ENCODE data around the gene NOC2L. TPM values are rescaled to one million over a fixed set of nuclear protein-coding genes. Genes with fewer than 3 reads are reported as not detected.

The NOC2L gene
- 70.2 and 71.9 TPM in 2 replicates for total RNA-seq
- polyA plus RNA-seq (2012) = 54.9 TPM

DNA sequence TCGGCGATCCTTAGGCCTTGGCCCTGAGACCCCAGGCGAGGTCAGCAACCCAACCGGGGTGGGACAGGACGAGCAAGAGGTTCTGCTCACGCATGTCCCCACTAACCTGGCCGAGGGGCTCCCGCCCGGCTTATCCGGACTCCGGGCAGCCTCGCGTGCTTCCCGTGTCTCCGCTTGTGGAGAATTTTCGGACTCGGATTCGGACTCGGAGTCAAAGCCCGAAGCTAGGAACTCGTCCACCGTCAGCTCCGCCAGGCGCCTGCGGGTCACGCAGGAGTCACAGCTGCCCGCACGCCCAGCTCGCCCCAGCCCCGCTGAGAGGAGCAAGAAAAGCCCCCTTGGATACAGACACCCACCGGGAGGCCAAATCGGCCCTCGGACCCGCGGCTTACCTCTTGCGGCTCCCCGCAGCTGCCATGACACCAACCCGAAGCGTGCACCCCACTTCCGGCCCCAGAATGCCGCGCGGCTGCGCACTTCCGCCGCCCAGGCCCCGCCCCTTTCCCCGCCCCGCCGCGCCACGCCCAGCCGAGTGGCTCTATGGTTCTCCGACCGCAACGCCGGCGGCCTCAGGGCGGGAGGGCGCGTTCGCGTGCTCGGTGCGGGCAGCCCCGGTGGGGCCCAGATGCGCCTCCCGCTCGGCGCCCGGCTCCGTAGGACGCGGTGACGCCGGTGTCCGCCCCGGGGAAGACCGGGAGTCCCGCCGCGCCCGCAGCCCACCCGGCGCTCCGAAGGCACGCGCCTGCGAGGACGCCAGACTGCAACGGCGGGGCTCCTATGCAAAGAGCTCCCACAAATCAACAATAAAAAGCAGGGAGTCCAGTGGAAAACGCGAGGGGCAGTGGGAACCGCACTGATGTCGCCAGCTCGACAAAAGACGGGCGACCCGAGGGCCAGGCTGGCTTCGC, at the start of gene NOC2L:
Gene NOC2L (minus strand): TSS at position 434 of the 908 bp plus-strand sequence. CDS start 16 bp downstream, at position 418.
- peak; percentile 90 for DNase-seq (ENCODE audit: low read depth)

GRCh38 chr1:1006305-1007159, 47.5 kb upstream of the NOC2L start:
- DNase-seq (ENCODE audit: low read depth) = no peak

DNA sequence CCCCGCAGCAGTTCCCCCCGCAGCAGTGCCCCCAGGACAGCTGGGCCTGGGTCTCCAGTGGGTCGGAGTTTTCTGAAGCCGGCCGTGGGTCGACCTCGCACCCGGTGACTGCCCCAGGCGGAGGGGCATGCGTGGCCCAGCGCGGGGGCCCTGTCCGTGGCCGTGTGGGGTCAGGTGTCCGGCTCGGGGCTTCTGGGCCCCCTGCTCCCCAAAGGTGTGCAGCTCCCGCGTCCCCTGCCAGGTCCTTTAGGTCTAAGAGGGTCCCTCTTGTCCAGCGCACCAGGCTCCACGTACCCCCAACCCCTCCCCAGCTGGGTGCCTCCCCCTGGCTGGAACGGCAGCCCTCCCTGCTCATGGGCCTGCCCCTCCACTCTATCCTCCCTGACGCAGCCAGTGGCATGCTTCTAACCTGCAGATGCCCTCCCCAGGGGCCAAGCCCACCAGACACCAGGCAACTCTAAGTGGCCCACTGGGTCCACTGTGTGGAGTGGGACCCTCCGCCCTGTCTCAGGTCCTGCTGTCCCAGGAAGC, 46.8 kb upstream of the NOC2L start:
- DNase-seq (ENCODE audit: low read depth) = no peak

DNA sequence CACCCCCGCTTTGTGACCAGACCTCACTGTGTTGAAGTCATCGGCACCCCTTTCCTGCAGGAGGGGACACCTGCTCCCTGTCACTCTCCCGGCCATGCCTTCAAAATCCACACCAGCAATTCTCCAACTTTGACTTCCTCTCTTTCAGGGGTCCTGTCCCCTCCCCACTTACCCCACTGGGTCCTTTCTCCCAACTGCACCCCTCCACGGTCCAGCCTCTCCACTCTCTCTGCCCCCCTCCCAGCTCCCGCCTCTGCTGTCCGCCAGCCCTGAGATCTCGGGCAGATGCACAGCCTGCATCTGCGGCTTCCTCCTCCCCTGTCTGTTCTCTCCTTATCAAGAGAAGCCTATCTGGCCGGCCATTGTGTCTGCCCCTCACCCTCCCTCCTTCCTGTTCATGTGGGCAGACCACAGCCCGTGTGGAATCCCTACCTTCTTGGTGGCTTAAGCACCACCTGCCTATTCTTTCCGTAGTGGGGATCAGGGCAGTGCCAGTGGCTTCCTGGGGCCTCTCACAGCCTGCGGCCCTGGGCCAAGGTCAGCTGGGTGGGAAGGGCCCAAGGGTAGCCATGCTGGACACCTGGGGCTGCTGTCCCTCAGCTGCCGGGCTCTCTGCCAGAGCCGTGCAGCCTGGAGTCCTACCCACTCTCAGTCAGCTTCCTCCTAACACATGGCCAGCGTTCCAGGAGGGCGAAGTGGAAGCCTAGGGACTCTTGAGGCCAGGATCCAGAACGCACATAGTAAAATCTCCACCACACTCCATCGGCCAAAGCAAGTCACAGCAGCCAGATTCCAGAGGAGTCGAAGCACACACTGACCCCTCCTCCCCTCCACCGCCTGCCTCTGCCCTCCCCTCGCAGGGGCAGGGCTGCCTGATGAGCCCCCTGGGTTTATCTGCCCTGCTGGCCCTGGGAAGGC, 46.0 kb upstream of the NOC2L start:
- peak; percentile 95 for DNase-seq (ENCODE audit: low read depth)

GRCh38 chr1:1004420-1004779, 45.3 kb upstream of the NOC2L start:
- DNase-seq (ENCODE audit: low read depth) = no peak

GRCh38 chr1:1003618-1004419, 44.8 kb upstream of the NOC2L start:
- no peak for DNase-seq (ENCODE audit: low read depth)

DNA sequence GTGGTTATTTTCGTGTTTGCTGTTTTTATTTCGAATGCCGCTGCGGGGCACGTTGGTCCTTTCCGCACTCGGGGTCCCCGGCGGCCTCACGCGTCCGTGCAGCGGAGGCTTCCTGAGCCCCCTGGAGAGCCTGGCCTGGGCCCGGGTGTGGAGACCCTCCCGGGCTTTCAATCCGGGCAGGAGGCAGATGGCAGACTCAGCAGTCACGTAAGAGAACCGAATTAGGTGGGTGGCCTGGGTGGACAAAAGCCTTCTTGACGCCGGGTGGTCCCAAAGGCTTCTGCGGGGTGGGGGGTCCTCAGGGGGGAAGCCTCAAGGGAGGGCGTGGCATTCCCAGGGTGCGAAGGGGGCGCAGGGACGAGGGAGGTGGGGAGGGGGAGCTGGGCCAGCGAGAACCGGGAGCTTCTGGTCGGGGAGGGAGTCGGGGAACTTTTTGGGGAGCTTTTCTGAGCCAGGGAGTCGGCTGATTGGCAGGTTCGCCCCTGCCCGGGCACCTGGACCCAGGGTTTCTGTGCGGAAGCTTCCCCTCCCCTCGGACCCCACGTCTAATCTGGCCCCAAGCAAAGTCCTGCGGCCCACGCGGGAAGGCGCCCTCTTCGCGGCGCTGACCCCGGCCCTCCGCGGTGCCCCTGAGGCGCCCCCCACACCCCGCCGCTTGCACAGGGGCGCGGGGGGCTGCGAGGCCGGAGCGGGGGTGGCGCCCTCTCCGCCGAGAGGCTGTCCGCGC, 42.2 kb upstream of the NOC2L start:
- DNase-seq (ENCODE audit: low read depth) = no peak

GRCh38 chr1:1000357-1001056, 41.5 kb upstream of the NOC2L start:
- peak; percentile 69 for DNase-seq (ENCODE audit: low read depth)

GRCh38 chr1:999725-1000356, 40.8 kb upstream of the NOC2L start, which contains the start of gene HES4:
Gene HES4, minus strand, starts transcription at chr1:1000097. Its CDS starts 124 bp downstream, at chr1:999973.
- DNase-seq (ENCODE audit: low read depth) = peak; percentile 93

DNA sequence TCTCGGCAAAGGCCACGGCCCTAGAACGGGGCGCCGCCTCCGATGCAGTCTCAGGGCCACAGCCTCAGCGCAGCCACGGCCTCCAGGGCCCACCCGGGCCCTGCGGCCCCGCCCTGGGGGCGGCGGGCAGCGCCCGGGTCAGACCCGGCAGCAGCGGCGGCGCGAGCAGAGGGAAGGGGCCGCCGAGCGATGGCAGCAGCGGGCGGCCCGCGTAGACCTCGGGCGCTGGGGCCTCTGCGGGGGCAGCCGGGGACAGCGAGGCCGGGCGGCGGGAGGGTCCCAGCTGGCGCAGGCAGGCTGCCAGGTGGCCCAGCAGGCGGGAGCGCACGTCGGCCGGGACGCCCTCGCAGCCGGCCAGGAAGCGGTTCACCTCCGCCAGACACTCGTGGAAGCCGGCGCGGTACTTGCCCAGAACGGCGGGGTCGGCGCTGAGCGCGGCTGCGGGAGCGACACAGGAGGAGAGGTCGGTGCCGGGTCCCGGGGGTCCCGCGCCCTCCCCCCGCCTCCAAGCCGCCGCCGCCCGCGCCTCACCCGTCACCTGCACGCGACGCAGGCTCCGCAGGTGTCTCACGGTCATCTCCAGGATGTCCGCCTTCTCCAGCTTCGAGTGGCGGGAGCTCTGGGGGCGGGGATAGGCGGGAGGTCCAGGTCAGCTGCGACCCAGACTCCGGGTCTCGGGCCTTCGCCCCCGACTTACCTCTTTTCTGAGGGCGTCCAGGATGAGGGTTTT, 40.1 kb upstream of the NOC2L start:
- DNase-seq (ENCODE audit: low read depth) = peak; percentile 60

DNA sequence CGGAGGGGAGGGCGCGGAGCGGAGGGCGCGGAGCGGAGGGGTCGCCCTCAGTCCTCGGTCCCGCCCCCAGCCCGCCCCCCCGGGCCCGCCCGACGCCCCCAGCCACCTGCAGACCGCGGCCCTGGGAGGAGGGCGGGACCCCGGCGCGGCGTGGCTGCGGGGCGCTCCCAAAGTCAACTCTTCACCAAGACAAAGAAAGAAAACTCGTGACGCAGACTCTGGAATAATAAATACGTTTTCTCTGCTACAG, 39.6 kb upstream of the NOC2L start:
- no peak for DNase-seq (ENCODE audit: low read depth)

GRCh38 chr1:997993-998744, 39.1 kb upstream of the NOC2L start:
- no peak for DNase-seq (ENCODE audit: low read depth)

- DNase-seq (ENCODE audit: low read depth) = no peak
Observed at GRCh38 chr1:997713-997992, 38.6 kb upstream of the NOC2L start.

- DNase-seq (ENCODE audit: low read depth) = no peak
Observed at GRCh38 chr1:996851-997712, 38.0 kb upstream of the NOC2L start.

DNA sequence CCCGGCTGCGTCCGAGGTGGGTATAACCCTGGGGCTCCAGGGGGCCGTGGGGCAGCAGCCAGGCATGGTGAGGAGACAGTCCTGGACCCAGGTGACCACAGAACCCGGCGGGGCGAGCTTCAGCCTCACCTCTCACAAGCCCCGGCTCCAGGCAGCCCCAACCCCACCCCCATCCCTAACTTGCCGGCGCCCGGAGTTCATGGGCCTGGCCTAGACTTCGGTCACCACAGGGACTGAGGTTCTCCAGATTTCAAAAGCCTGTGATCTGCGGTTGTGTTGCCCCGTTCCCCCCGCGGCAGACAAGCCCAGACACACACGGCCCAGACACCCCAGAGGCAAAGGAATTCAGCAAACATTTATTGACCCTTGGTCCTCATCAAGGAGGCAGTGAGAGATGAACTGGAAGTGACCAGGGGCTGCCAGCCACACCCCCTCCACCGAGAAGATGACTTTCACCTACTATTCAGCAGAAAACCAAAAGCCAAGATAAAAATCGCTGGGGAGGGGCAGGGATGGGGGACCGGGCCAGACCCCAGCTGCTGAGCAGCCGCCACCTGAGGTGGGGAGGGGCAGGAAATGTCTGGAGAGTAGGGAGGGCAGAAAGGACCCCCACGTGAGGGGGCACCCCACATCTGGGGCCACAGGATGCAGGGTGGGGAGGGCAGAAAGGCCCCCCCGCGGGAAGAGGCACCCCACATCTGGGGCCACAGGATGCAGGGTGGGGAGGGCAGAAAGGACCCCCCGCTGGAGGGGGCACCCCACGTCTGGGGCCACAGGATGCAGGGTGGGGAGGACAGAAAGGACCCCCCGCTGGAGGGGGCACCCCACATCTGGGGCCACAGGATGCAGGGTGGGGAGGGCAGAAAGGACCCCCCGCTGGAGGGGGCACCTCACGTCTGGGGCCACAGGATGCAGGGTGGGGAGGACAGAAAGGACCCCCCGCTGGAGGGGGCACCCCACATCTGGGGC, 36.9 kb upstream of the NOC2L start:
- no peak for DNase-seq (ENCODE audit: low read depth)

Measured in myocyte (in vitro differentiated cells).